Measurements from ENCODE around the gene NMUR1.

- TF ChIP-seq, protein P1, sequence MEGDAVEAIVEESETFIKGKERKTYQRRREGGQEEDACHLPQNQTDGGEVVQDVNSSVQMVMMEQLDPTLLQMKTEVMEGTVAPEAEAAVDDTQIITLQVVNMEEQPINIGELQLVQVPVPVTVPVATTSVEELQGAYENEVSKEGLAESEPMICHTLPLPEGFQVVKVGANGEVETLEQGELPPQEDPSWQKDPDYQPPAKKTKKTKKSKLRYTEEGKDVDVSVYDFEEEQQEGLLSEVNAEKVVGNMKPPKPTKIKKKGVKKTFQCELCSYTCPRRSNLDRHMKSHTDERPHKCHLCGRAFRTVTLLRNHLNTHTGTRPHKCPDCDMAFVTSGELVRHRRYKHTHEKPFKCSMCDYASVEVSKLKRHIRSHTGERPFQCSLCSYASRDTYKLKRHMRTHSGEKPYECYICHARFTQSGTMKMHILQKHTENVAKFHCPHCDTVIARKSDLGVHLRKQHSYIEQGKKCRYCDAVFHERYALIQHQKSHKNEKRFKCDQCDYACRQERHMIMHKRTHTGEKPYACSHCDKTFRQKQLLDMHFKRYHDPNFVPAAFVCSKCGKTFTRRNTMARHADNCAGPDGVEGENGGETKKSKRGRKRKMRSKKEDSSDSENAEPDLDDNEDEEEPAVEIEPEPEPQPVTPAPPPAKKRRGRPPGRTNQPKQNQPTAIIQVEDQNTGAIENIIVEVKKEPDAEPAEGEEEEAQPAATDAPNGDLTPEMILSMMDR (IDR thresholded peaks at IDR 0.05 in 4 of 5, conservative IDR thresholded peaks at IDR 0.05 in 1 of 5), result no peak
- TF ChIP-seq POLR2A (IDR thresholded peaks at IDR 0.05), result no peak
Observed at GRCh38 chr2:231573698-231574421, 43.6 kb upstream of the NMUR1 start.
